Measurements from ENCODE around the gene PIK3R2.

DNA sequence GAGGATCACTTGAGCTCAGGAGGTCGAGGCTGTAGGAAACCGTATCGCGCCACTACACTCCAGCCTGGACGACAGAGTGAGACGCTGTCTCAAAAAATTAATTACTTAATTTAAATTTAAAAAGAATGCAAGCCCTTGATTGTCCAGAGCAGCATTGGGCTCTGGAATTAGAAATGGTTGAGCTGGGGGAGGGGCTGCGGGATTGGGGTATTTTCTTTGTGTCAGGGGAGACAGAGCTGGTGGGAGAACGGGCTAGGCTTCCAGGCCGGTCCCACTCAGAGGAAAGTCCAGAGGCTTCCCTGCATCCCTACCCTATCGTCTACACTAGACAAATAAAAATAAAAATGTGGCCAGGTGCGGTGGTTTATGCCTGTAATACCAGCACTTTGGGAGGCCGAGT, 53.1 kb downstream of the PIK3R2 start:
- TF ChIP-seq, protein P1, sequence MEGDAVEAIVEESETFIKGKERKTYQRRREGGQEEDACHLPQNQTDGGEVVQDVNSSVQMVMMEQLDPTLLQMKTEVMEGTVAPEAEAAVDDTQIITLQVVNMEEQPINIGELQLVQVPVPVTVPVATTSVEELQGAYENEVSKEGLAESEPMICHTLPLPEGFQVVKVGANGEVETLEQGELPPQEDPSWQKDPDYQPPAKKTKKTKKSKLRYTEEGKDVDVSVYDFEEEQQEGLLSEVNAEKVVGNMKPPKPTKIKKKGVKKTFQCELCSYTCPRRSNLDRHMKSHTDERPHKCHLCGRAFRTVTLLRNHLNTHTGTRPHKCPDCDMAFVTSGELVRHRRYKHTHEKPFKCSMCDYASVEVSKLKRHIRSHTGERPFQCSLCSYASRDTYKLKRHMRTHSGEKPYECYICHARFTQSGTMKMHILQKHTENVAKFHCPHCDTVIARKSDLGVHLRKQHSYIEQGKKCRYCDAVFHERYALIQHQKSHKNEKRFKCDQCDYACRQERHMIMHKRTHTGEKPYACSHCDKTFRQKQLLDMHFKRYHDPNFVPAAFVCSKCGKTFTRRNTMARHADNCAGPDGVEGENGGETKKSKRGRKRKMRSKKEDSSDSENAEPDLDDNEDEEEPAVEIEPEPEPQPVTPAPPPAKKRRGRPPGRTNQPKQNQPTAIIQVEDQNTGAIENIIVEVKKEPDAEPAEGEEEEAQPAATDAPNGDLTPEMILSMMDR (IDR thresholded peaks at IDR 0.05) = no peak
- TF ChIP-seq POLR2A (IDR thresholded peaks at IDR 0.05) = no peak
